Activated T-cell treated with anti-CD3 and anti-CD28 coated beads for 48 hours (primary cell): ENCODE results near the gene UGT8.
"Not testable (repeated sequence)": the region's sequence is repeated elsewhere in the genome, so short reads cannot be mapped to it uniquely, and the experiment has no call there.

ENCODE experiments used
- DNase-seq: peaks from one replicate; pipeline ENCODE4 v3.0.0-alpha.2; 2020; ENCODE audit warnings: low read depth

The UGT8 gene, protein sequence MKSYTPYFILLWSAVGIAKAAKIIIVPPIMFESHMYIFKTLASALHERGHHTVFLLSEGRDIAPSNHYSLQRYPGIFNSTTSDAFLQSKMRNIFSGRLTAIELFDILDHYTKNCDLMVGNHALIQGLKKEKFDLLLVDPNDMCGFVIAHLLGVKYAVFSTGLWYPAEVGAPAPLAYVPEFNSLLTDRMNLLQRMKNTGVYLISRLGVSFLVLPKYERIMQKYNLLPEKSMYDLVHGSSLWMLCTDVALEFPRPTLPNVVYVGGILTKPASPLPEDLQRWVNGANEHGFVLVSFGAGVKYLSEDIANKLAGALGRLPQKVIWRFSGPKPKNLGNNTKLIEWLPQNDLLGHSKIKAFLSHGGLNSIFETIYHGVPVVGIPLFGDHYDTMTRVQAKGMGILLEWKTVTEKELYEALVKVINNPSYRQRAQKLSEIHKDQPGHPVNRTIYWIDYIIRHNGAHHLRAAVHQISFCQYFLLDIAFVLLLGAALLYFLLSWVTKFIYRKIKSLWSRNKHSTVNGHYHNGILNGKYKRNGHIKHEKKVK

DNA sequence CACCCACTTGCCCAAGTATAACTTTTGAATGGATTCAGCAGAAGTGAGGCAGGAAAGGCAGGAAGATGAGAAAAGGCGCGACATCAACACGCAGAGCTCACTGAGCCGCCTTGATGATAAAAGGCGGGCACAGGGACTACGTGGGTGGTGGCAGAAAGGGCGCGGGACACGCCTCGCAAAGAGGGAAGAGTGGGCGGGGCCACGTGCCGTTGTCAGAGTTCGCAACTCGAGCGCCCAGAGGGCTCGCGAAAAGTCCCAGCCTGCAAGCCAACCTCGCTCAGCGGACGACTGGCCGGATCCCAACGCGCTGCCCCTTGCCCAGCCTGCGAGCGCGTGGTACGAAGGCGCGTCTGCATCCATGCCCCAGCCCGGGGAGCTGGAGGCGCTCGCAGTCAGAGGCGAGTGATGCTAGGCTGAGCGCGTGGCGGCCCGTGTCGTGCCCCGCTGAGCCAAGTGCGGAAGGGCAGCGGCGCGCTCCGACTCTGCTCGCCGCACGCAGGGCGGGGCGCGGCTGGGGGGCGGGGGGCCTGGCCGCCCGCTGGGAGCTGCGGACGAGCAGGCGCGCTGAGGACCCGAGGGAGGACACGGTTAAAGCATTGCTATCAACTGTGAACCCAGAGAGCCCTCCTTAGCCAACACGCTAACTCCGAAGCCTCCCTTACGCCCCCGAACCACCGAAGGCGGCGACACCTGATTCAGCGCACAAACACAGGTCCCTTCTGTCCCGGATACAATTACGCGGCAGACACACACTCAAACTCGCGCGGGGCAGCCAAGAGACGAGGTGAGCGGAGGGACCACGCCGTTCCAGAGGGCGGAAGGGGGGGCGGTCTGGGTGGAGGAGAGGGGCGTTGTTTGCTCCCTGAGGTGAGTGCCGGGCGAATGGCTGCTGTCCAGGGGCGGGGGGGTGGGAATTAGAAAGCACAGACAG, at the start of gene UGT8:
Gene UGT8 (plus strand): TSS at position 617 of the 931 bp plus-strand sequence. CDS start 24,074 bp downstream, outside the sequence.
- peak; percentile 29 for DNase-seq

DNA sequence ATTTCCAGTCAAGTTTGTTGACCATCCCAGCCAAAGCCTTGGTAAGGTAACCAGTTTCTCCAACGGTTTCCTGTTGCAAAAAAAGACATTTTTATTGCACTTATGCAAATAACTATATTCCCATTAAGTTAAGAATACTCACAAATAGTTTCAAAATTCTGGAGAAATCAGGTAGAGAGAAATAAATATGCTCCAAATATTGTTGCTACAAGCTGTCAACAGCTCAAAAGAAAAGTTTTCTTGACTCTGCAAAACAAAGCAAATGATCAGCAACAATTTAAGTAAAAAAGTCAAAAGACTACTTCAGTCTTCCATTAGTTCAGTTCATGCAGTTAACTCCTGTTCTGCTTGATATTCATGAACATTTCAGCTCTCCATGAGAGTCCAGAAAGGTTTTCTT, 49.0 kb upstream of the UGT8 start:
- no peak for DNase-seq

DNA sequence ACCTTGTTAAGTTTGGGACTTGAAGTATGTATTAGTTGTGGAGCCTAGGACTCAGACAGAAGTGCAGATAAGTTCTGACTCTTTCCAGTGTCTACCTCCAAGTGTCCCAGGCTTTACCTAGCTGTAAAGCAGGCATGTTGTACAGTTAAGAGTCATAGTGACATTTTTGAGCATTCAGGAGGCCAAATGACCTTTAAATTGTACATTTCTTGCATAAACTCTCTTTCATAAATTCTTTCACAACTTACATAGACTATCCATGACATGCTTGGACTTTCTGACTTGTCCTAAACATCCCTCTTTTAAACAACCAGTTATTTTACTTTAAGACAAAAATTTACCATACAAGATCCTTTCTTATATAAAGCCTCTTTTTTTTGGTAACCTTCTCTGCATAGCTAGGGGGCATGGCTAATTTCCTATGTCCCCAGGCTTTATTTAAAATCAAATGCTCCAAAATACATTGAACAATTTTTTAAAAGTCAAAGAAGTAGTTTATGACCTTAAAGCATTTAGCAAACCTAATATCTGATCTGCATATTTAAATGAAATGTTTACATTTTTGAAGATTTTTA, 40.1 kb upstream of the UGT8 start:
- DNase-seq = no peak

DNA sequence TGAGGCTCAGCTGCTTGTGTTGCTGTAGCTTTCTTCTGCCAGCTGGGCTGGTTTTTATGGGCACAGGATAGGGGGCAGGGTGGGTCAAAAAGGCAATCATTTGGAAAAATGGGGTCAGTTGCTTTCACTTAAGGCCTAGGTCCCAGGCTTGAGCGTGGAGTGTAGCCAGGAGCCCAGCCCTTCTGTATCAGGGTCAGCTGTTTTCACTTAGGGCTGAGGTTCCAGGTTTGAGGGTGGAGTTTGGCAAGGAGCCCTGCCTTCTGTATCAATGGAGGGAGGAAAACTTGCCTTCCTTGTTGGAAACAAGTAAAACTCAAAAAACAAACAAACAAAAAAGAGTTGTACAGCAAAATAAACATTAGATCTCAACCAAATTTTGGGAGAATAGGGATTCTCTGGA, 37.0 kb upstream of the UGT8 start:
- no peak for DNase-seq

DNA sequence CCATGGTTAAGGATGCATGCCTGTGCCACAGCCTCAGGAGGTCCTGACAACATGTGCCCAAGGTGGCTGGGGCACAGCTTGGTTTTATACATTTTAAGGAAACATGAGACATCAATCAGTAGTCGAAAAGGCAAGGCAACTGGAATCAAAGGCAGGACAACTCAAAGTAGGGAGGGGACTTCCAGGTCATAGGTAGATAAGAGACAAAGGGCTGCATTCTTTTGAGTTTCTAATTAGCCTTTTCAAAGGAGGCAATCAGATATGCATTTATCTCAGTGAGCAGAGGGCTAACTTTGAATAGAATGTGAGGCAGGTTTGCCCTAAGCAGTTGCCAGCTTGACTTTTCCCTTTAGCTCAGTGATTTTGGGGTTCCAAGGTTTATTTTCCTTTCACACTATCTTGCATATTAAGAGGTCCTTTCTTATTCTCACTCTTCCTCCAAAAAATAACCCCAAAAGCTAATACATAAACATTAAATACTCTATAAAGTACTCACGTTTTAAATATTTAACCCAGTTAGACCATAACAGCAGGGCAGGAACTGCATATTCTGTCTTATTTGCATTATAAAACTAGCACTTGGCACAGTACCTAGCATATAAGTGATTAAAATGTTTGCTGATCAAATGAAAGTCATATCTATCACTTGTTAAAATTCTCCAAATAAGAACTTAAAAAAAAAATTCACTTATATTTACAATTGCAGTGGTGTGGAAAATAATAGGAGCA, 36.3 kb upstream of the UGT8 start:
- DNase-seq = no peak

DNA sequence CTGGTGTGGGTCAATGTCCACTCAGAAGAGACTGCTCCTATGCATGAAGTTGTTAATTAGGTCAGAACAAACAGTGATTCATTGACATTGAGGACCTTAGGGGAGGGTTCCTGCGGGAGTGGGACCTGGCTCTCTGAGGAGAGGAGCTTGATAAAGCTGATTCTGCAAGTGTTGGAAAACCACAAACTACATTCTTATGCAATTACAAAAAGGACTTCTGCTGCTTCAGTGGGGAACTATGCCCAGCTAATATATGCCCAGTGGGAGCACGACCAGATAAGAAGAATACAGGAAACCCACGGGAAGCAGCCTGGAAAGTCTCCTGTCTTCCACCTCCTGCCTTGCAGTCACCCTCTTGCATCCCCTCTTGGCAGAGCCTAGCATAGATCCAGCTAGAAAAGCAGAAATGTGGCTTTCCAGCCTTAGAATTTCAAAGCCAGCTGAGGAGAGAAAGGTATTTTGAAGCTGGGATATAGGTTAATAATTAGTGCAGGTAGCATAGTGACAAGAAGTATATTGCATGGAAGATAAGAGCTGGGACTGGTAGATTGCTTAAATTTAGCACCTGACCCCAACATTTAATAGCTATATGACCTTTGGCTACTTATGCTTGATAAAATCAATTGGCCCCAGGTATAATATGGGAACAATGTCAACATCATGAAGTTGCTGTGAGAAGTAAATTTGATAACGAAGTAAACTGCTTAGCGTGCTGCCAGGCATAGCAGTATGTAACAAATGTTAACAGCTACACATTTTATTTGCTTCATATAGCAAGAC, 34.9 kb upstream of the UGT8 start:
- DNase-seq = no peak

DNA sequence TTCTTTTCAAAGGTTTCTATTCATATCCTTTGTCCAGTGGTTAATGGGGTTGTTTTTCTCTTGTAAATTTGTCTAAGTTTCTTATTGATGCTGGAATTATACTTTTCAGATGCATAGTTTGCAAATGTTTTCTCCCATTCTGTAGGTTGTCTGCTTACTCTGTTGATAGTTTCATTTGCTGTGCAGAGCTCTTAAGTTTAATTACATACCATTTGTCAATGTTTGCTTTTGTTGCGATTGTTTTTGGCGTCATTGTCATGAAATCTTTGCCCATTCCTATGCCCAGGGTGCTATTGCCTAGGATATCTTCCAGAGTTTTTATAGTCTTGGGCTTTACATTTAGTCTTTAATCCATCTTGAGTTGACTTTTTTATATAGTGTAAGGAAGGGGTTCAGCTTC, 21.2 kb upstream of the UGT8 start:
- no peak for DNase-seq

DNA sequence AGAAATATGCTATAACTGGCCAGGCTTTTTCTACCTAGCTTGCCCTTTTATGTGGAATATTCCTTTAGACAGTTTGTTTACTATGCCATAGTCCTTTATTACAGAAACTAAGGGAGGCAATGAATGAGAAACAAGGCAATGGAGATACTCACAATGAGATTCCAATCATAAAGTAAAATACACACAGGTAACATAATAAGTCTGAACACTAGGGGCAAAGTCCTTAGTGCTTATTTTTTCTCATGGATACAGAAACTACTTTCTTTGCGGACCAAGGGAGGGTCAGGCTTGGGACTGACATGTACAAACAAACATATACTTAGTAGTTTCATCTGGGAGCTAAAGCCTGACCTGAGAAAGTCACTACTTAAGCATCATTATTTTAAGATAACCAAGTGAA, 16.0 kb upstream of the UGT8 start:
- DNase-seq = no peak

DNA sequence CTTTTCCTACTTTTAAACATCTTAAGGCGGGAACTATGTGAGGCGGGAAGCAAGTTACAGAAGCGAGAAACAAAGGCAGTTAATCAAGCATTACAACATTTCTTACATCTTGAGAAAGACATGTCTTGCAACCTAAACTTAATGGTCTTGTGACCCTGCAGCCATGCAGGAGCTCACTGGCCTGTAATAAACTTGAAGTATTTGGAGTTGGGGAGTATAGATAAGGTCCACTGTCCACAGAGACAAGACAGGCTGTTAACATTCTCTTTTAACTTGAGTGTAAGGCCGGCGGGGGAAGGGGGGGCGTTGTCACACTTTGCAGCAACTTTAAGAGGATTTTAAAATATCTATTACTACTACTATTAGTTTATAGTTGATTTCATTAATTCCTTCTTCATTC, 10.3 kb upstream of the UGT8 start:
- DNase-seq = no peak

DNA sequence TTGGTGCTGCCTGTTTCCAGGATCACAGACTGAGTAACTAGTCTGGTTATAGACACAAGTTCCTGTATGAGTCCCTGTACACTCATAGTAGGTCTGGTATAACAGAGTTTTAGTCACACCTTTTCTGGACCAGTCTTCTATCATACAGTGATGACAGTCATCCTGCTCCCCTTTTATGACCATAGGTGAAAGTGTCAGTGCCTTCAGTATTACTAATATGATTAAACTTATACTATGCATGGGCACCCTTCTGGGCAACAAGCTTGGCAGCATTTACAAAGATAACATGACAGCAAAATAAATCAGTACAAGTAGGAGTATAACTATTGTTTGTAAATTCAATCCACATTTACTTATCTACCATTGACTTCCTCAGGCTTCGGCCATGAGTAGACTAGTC, 8.2 kb upstream of the UGT8 start:
- DNase-seq = not testable (repeated sequence)

DNA sequence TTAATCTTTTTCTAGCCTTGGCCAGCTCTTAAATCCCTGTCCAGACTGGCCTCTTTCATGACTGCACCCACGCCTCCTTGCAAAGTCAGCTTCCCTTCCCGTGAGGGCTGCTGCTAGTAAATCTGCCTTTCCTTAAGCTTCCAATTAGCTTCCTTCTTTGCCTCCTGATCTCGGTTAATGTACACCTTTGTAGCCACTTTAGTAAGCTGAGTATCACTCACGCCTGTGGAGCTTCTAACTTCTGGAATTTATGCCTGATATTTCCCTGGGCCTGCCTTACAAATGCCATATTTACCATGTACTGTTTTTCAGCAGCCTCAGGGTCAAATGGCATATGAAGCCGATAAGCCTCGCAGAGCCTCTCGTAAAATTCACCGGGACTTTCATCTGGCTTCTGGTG, 5.1 kb upstream of the UGT8 start:
- no peak for DNase-seq

DNA sequence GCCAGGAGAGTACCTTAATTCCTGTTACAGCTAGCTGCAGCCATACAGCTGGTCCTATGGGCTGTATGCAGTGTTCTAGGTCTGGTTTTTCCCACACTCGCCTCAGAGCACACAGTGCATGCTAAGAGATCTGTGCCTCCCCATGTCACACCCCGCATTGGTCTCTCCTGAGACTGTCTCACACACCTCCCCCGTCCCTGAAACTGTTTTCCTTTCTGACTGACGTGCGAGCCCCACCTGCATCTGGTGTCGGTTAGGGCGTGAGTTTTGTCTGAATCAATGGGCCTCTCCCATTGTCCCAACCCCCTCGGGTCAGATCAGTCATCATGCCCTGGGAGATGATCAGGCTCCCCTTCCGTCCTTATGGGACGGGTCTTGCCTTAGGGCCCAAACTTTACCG, 3.4 kb upstream of the UGT8 start:
- DNase-seq = no peak

DNA sequence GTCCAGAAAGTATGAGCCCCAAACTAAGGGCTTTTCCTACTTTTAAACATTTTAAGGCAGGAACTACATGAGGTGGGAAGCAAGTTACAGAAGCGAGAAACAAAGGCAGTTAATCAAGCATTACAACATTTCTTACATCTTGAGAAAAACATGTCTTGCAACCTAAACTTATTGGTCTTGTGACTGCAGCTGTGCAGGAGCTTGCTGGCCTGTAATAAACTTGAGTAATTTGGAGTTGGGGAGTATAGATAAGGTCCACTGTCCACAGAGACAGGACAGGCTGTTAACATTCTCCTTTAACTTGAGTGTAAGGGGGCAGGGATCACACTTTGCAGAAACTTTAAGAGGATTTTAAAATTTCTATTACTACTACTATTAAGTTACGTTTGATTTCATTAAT, 2.7 kb upstream of the UGT8 start:
- no peak for DNase-seq

DNA sequence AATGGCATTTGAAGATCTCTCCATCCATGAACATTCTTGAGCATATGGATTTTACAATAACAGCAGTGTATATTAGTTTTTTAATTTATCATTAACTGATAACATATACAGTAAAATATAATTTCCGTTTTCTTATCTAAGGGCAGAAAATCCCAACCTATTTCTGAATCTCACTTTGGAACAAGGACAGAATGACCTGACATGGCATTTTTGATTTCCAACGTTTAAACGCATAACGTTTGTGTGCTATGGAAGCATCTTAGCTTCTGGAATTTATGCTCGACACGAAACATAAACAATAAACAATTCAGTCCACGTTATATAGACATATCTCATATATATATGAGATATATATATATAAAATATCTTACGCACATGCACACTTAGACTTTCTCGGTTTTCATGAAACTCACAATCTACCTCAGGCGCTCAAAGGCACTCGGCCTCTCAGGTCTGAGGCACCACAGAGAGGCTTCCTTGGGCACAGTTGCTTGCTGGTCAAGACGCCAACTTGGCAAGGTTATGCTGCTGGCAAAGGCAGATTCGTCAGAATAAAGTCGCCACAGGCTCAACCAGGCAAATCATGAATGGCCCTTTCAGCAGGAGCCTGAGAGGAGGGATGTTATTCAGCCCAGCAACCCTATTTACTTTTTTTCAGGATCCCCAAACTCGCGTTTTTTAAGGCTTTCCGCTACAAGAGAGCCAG, 1.0 kb upstream of the UGT8 start:
- DNase-seq = no peak

DNA sequence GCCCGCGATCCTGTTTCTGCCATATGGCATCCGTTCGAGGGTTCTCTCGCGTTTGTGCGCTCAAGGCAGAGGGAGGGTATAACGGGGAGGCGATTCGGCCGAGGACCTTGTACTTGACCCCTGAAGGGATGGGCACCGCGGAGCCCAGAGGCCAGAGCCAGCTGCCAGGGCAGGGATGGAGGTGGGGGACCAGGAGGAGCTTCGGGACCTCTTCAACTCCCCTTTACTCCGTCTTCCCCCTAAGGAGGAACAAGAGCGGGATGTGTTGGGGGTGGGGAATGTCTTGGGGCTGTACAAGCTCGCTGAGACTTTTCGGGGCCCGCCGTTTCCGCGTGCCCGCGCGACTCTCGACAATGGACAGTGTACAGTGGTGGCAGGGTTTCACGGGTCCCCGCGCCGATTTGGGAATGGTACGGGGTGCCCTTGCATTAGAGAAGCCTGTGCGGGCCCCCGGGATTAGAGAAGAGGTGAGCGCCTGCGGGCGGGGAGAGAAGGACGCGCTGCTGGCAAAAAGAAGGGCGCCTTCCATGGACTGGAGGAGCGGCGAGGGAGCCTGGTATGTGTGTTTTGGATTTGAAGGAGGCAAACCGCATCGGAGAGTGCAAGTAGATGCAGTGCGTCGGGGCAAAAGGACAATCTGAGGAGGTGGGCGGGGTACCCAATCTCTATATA, 760 bp downstream of the UGT8 start:
- no peak for DNase-seq

DNA sequence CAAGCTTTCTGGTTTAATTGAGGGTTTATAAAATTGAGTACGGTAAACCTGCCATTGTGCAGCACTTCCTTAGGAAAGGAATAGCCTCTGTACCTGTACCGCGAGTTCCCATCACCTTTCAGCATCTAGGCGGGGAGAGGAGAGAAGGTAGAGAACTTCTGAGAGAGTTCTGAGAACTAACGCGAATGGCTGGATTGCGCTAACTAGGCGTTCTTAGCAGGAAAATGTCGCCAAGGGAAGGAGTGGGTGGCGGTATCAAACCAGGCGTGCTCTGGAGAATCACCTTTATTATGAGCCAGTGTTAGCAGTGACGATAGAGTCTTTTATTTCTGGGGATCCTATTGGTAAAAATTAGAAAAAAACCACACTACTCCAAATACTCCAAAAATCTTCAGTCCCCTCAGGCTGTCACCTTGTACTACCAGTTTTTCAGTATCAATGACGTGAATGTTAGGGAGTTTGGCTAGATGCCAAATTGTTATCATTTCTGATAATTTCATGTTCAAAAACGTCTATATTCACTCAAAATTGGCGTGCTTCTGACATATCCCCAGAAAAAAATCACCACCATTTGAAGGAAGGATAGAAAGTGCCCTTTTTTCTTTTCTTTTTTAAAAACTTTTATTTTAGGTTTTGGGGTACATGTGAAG, 1.4 kb downstream of the UGT8 start:
- DNase-seq = no peak

DNA sequence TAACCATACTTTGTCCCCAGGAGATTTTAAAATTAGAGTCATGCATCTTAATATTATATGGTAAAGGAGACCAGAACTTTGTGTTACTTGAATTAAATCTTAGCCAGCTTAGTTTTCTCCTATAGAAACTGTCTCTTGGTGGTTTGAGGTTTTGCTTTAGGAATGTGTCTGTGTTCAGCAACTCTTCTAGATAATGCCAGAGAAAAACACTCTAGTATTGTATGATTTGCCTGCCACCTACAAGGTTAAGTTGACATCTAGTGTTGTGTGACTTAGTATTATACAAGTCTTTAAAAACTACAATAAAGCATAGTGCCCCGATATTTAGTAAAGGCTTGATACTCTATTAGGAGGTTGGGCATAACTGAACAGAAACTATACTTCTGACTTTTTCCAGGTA, 2.1 kb downstream of the UGT8 start:
- DNase-seq = no peak

DNA sequence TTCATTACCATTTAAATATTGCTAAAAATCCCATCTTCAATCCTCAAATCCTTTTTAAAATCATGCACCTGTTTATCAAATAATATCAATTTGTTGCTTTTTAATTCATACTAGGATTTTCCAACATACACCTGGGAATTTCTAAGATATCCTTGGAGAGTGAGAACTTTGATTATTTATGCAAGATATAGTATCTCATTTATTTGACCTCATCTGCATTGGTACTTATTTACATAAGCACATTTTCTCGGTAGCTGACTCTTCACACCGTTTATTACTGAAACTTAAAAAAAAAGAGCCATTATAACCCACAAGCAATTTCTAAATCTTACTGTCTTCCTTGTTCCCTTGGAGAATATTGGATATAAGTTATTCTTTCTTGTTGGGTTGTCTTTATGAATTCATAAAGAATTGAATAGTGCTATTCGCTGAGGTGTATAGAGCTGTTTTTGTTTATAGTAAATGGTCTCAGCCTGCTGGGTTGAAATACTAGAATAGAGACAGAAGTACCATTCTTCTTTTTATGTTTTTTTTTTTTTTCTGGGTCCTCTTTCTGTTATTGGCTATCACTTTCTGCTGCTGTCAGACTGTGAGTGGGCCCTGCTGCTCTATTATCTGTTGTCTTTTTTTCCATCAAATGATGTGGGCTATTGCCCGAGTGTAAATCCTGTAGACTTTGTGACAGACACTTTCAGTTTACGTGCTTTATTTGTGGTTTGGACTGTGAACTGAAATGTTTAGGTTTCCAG, 2.9 kb downstream of the UGT8 start:
- no peak for DNase-seq

DNA sequence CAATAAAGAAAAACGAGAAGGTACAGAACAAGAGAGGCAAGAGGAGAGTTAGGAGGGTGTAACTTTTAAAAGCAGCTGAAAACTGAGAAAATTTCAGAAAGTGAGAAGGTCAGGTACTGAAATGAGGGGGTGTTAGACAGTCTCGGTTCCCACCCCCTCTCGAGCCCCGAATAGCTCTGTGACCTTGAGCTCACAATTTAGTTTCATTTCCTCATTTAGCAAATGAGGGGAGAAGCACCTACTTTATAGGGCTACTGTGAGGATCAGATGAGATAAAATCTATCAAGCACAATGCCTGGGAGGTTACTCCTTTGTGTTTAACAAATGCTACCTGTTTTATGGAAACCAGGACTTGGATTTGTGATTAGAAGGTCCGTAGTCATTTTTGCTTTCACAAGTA, 4.9 kb downstream of the UGT8 start:
- no peak for DNase-seq
